Fibroblast of villous mesenchyme (primary cell): ENCODE data around the gene ZNF584. TPM values are rescaled to one million over a fixed set of nuclear protein-coding genes. Genes with fewer than 3 reads are reported as not detected.
"Not testable (repeated sequence)": the region's sequence is repeated elsewhere in the genome, so short reads cannot be mapped to it uniquely, and the experiment has no call there.

Source experiments
- DNase-seq: peaks from one replicate; pipeline ENCODE4 v3.0.0-alpha.2; 2010; ENCODE audit warnings: low read depth
- H3K4me3 ChIP-seq: 2 replicates; pipeline ENCODE4 v1.5.1; 2011; ENCODE audit warnings: low read depth, mild to moderate bottlenecking, low read length
- CTCF ChIP-seq: IDR thresholded peaks from 2 replicates; pipeline ENCODE4 v1.5.1; 2012; ENCODE audit warnings: low read depth, mild to moderate bottlenecking, low read length; ENCODE audit not compliant: insufficient read depth
- total RNA-seq: library from RNA; depleted of rRNA; stranded (reverse); fragments of >200 nt; gene quantifications from 2 replicates; pipeline ENCODE4 v1.2.3, GENCODE V29; 2012

ZNF584 gene
- total RNA-seq, 1 donor, result 26.3 TPM

GRCh38 chr19:58429745-58430144 lies 21.3 kb downstream of the ZNF584 start:
- no peak for DNase-seq
- no peak for TF ChIP-seq CTCF
- H3K4me3 ChIP-seq, result no peak overlapping the region

- peak; percentile 17 for DNase-seq
- no peak for TF ChIP-seq CTCF
- no peak overlapping the region for H3K4me3 ChIP-seq
Measured at GRCh38 chr19:58434217-58434616, 25.8 kb downstream of the ZNF584 start.

DNA sequence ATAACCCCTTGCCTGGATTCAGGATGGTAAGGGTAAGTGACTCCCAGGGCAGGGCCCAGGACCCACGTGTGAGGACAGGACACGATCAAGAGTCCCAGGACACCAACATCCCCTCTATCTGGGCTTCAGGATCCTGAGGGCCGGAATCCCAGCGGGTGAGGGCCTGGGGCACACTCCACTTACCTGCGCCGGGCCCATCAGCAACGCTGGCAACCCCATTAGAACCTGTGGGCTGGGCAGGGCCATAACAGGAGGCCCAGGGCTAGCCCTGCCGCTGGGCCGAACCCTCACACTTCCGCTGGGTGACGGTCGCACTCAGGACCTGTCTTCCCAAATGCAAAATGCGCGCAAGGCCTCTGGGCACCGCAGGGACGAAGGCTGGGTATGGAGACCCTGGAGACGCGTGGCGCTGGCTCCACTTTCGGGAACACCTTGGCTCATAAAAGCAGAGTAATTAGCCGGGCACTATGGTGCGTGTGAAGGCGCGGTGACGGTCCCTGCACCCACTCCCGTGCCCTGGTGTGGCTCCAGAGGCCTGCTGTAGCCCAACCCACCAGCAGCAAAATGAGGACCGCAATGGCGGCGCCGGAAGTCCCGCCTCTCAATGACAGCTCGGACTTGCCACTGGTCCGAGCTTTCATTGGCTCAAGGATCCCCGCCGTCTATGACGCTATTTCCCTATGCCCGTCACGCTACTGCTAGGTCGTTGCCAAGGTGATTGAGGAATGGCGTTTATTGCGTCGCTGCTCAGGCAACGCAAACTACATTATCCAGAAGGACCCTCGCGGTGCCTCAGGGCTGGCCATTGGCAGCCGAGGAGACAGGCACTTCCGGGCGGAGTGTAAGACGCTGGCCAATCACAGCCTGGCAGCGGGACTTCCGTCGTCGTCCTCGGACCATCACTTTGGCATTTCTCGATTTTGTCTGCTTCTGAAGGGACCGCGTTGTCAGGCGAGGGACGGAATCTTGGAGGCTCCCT lies 31.4 kb downstream of the ZNF584 start, which contains the start of gene ZNF132:
ZNF132 (minus strand) TSS at position 578 of the 979 bp plus-strand sequence; CDS start at position 246, 332 bp downstream.
- peak; percentile 100 for DNase-seq
- TF ChIP-seq CTCF, result no peak
- H3K4me3 ChIP-seq, result peak within 1 kb of the TSS; percentile 72

DNA sequence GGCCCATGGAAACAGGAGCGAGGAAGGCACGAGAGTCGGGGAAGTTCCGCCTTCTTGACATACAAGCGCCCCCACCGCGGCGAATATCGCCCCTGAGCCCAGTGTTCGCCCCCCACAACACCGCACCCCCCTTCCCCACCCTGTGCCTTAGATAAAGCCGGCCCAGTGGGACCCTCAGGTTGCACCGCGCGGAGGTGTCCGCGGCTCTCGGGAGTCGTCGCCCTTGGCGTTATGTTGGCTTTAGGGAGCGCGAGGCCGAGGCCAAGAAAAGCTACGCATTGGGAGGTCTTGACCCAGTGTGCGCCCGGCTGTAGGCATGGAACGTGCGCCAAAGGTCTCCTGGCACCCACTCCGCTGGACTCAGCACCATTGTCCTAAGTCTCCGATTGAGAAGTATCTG lies 32.1 kb downstream of the ZNF584 start:
- peak overlapping the region; percentile 72 for H3K4me3 ChIP-seq
- DNase-seq, result no peak
- no peak for TF ChIP-seq CTCF

DNA sequence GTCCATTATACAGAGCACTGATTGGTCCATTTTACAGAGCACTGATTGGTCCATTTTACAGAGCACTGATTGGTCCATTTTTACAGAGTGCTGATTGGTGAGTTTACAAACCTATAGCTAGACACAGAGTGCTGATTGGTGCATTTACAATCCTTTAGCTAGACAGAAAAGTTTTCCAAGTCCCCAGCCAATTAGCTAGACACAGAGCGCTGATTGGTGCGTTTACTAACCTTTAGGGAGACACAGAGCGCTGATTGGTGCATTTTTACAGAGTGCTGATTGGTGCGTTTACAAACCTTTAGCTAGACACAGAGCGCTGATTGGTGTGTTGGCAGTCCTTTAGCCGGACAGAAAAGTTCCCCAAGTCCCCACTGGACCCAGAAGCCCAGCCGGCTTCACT lies 34.5 kb downstream of the ZNF584 start:
- not testable (repeated sequence) for DNase-seq, H3K4me3 ChIP-seq

- DNase-seq, H3K4me3 ChIP-seq: not testable (repeated sequence)
Measured at GRCh38 chr19:58448860-58449259, 40.4 kb downstream of the ZNF584 start.

DNA sequence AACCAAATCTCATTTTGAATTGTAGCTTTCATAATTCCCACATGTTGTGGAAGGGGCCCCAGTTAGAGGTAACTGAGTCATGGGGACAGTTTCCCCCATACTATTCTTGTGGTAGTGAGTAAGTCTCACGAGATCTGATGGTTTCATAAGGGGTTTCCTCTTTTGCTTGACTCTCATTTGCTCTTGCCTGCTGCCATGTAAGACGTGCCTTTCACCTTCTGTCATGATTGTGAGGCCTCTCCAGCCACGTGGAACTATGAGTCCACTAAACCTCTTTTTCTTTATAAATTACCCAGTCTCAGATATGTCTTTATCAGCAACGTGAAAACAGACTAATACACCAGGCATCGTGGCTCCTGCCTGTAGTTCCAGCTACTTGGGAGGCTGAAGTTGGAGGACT lies 41.5 kb downstream of the ZNF584 start:
- not testable (repeated sequence) for DNase-seq, H3K4me3 ChIP-seq

DNA sequence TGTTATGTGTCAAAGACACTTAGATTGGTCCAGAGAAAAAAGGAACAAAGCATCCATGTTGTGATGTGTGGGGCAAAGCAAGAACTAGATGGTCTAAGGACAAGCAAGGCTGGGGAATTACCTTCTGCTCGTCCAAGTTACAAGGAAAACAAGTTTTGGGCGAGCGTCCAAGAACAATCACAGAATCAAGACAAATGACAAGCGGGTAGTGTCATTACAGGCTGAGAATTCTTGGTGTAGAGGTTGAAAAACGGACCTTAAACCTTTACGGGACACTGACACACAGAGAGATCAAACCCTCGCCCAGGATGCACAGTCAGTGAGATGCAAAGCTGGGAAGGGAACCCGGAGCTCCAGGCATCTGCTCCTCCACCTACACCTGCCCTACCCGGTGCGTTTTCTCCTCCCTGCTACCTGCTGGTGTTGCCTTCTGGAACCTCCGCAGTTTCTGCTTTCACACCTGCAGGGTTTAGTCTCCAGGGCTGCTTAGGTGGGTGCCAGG lies 42.5 kb downstream of the ZNF584 start:
- no peak for TF ChIP-seq CTCF
- DNase-seq, result no peak
- peak overlapping the region; percentile 77 for H3K4me3 ChIP-seq
